Head of caudate nucleus (tissue), 42 donors: ENCODE results near the gene DPH7.
"Not testable (repeated sequence)": the region's sequence is repeated elsewhere in the genome, so short reads cannot be mapped to it uniquely, and the experiment has no call there.

Source experiments
- DNase-seq, 42 donors: peaks; one replicate each; pipeline versions ENCODE4 v3.0.0 to v3.0.0-alpha.2; 2020 to 2021; ENCODE audit warnings: mixed read lengths in 7 of 42
- intact Hi-C: fragments of 100-400 bp; cut with DNase I; formaldehyde crosslinking; loops from one replicate; pipeline ENCODE4 v1.15.0; 2022

DPH7 gene

GRCh38 chr9:137578518-137579258 lies at the start of gene DPH7:
DPH7 (minus strand) TSS chr9:137578925; CDS start chr9:137578777, 148 bp downstream.
- intact Hi-C loops, result loop anchor here (5.0 kb wide), 1 partner anchor 39 kb away; the partner anchor contains the start of gene EHMT1
- DNase-seq, result peak; percentile 91 to 100 (median 98)

- not testable (repeated sequence) for DNase-seq
These were observed 48.7 kb upstream of the DPH7 start for GRCh38 chr9:137627406-137627805.

GRCh38 chr9:137626464-137626863 lies 47.7 kb upstream of the DPH7 start:
- DNase-seq, result no peak
- intact Hi-C loops, result no loop called here

More at GRCh38 chr9:137627406-137627805, 48.7 kb upstream of the DPH7 start:
- intact Hi-C loops, result not testable (repeated sequence)

- intact Hi-C loops, DNase-seq: not testable (repeated sequence)
These were observed 43.5 kb upstream of the DPH7 start for GRCh38 chr9:137622211-137622610.

- DNase-seq, result no peak
- intact Hi-C loops, result no loop called here
These were observed 42.5 kb upstream of the DPH7 start for GRCh38 chr9:137621131-137621757.

- DNase-seq, result no peak
- intact Hi-C loops, result no loop called here
These were observed 41.9 kb upstream of the DPH7 start for GRCh38 chr9:137620581-137620980.

GRCh38 chr9:137620048-137620405 lies 41.3 kb upstream of the DPH7 start:
- intact Hi-C loops, result no loop called here
- DNase-seq, result no peak

- intact Hi-C loops, result loop anchor here (5.0 kb wide), 1 partner anchor 42 kb away; the partner anchor contains the start of gene DPH7
- peak in 11 of 42 donors; percentile 11 to 59 (median 42) for DNase-seq
These were observed 40.7 kb upstream of the DPH7 start for GRCh38 chr9:137619240-137620047.

- peak; percentile 54 to 93 (median 85) for DNase-seq
- intact Hi-C loops, result loop anchor here (5.0 kb wide), 1 partner anchor 41 kb away; the partner anchor contains the start of gene DPH7
These were observed 39.7 kb upstream of the DPH7 start, which contains the start of gene EHMT1 for GRCh38 chr9:137618105-137619067. EHMT1 (plus strand) TSS chr9:137619005; CDS start chr9:137619029, 24 bp downstream.

GRCh38 chr9:137615387-137615871 lies 36.7 kb upstream of the DPH7 start:
- intact Hi-C loops, result loop anchor here (5.0 kb wide), 1 partner anchor 38 kb away; the partner anchor contains the start of gene DPH7
- no peak for DNase-seq

- intact Hi-C loops, result loop anchor here (5.0 kb wide), 1 partner anchor 38 kb away; the partner anchor contains the start of gene DPH7
- no peak for DNase-seq
These were observed 36.1 kb upstream of the DPH7 start for GRCh38 chr9:137614631-137615386.

GRCh38 chr9:137613738-137614523 lies 35.2 kb upstream of the DPH7 start:
- intact Hi-C loops, result no loop called here
- no peak for DNase-seq

GRCh38 chr9:137613259-137613658 lies 34.5 kb upstream of the DPH7 start:
- intact Hi-C loops, result no loop called here

GRCh38 chr9:137612741-137613142 lies 34.0 kb upstream of the DPH7 start:
- intact Hi-C loops, result no loop called here

More at GRCh38 chr9:137613259-137613658, 34.5 kb upstream of the DPH7 start:
- DNase-seq, result no peak

GRCh38 chr9:137611623-137612609 lies 33.2 kb upstream of the DPH7 start:
- intact Hi-C loops, result no loop called here
- peak in 1 of 42 donors; percentile 7 for DNase-seq

More at GRCh38 chr9:137612741-137613142, 34.0 kb upstream of the DPH7 start:
- DNase-seq, result no peak
